HK-2 (cell line): ENCODE results near the gene SEPTIN1.
"Not testable (repeated sequence)": the region's sequence is repeated elsewhere in the genome, so short reads cannot be mapped to it uniquely, and the experiment has no call there.

Experiments used
- DNase-seq: peaks from one replicate; pipeline ENCODE4 v3.0.0-alpha.2; 2018; ENCODE audit not compliant: unreplicated experiment

Gene SEPTIN1

DNA sequence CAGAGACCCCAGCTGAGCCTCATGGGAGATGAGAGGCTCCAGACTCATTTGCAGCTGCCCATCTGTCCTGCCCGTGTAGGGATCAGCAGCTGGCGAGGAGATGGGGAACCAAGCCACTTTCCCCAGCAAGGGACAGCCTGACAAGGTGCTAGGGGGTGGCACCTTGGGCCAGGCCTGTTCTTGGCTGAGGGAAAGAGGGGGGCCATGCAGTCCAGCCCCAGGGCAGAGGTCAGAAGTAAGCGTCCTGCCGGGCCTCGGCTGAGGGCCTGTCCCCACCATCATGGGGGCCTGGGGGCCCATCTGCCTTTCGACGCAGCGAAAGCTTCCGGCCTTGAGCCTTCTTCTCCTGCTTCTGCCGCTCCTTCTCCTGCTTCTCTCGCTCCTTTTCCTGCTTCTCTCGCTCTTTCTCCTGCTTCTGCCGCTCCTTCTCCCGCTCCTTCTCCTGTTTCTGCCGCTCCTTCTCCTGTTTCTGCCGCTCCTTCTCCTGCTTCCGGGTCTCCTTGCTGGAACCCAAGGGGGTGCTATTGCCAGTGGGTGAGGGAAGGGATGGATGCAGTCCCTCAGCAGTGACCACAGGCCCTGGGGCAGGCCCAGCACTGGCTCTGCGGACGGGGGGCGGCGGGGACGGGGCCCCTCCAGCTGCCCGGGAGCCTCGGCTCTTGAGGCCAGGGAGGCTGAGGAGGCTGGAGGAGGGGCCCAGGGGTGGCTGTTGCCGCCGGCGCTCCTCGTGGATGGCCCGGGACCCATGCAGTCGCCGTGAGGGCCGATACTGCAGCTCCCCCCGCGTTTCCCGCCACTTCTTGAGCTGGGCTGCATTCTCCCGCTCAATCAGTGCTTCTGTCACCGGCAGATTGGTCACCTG lies 24.4 kb downstream of the SEPTIN1 start:
- DNase-seq = no peak

- DNase-seq = no peak
Observed at GRCh38 chr16:30357085-30357714, 25.2 kb downstream of the SEPTIN1 start.

GRCh38 chr16:30356401-30357084 lies 25.8 kb downstream of the SEPTIN1 start:
- peak; percentile 60 for DNase-seq

DNA sequence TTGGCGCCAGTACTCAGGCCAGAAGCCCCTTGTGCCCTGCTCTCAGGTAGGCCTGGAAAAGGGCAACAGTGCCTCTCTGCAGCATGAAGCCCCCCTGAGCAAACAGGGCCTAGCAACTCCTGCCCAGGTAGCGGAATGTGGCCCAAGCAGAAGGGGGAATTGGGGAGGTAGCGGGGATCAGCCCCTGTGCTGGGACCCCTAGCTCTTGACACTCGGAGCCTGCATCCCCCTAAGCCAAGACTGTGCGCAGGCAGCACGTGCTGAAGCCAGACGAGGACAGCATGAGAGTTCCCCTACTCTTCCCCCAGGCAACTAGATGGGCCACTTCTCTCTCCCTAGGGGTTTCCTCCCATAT lies 26.4 kb downstream of the SEPTIN1 start:
- DNase-seq = no peak

GRCh38 chr16:30355144-30355953 lies 27.0 kb downstream of the SEPTIN1 start, which contains the start of gene CD2BP2:
TSS of gene CD2BP2 (minus strand) at chr16:30355308. CDS start at chr16:30354681, 627 bp downstream.
- peak; percentile 88 for DNase-seq

- no peak for DNase-seq
Observed at GRCh38 chr16:30354423-30355143, 27.8 kb downstream of the SEPTIN1 start.

DNA sequence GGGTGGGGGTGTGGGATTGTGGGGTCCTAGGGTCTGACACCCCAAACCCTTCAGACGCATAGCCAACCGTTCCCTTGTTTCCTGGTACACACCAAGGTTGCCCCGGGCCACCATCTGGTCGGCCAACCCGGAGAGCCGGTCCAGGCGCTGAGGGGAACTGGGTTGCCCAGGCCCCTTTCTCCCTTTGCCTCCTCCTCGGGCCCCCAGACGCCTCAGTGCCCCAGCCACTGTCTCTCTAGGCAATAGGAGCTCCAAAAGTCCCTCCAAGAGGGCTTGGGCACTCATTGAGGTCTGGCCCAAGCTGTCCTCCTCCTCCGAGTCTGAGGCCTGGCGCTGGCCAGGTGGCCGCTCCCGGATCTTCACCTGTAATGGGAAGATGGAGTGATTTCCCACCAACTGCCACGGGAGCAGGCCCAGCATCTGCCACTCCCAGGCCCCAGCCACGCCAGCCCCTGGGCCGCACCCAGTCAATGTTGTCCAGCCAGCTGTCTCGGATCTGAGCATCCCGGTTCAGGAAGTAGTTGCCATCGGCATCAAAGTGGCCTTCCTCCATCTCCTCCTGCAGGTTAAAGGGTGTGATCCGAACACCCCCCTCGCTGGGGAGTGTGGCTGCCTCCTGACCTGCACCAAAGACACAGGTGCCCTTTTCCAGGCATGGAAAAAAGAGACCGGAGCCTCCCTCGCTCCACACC lies 28.8 kb downstream of the SEPTIN1 start:
- no peak for DNase-seq

GRCh38 chr16:30352488-30353401 lies 29.6 kb downstream of the SEPTIN1 start:
- no peak for DNase-seq

GRCh38 chr16:30351586-30352419 lies 30.6 kb downstream of the SEPTIN1 start:
- no peak for DNase-seq

- DNase-seq = no peak
Observed at GRCh38 chr16:30351001-30351441, 31.3 kb downstream of the SEPTIN1 start.

DNA sequence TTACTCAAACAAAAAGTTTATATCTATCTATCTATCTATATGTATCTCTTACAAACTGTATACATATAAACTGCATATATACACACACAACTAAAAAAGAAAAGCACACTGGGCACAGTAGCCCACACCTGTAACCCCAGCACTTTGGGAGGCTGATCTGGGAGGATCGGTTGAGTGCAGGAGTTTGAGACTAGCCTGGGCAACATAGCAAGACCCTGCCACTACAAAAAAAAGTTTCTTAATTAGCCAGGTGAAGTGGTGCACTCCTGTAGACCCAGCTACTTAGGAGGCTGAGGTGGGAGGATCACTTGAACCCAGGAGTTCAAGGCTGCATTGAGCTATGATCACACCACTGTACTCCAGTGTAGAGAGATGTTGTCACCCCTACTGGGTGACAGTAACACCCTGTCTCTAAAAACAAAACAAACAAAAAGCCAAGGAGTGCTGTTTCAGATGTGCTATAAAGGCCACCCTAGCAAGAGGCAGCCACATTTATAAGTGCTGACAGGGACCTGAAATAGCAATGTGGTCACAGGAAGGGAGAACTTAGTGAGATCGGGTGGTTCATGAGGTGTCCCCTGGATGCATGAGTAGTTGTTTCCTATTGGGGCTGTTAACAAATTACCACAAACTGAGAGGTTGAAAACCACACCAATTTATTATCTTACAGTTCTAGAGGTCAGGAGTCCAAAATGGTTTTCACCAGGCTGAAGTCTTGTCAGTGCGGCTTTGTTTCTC lies 32.1 kb downstream of the SEPTIN1 start:
- DNase-seq = no peak

DNA sequence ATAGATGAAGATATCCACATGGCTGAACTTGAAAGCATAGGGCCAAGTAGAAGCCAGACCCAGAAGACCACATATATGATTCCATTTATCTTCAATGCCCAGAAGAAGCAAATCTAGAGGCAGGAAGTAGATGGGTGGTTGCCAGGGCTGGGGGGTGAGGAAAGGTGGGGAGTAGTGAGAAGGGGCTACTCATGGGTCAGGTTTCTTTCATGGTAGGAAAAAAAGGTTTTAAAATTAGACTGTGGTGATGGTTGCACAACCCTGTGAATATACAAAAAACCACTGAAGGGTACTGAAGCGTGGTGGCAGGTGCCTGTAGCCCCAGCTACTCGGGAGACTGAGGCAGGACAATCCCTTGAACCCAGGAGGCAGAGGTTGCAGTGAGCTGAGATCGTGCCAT lies 32.7 kb downstream of the SEPTIN1 start:
- DNase-seq = no peak

DNA sequence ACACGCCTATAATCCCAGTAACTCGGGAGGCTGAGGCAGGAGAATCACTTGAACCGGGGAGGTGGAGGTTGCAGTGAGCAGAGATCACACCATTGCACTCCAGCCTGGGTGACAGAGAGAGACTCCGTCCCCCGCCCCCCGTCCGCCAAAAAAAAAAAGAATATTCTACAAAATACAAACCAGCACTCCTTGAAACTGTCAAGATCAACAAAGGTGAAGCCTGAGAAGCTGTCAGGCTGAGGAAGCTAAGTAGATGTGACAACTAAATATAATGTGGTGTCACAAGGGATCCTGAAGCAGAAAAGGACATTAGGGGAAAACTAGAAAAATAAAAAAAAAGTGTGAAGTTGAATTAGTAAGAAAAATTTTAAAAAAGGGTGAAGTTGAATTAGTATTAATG lies 33.4 kb downstream of the SEPTIN1 start:
- no peak for DNase-seq

DNA sequence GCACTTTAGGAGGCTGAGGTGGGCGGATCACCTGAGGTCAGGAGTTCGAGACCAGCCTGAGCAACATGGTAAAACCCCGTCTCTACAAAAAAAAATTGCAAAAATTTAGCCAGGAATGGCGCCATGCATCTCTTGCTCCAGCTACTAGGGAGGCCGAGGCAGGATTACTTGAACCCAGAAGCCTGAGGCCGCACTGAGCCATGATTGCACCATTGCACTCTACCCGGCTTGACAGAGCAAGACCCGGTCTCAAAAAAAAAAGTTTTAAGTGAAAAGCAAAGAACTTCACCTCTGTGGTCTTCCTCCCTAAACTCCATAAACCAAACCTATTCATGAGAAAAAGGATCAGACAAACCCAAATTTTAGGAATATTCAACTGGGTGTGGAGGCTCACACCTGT lies 34.2 kb downstream of the SEPTIN1 start:
- DNase-seq = no peak

GRCh38 chr16:30346286-30346685 lies 36.1 kb downstream of the SEPTIN1 start:
- no peak for DNase-seq

DNA sequence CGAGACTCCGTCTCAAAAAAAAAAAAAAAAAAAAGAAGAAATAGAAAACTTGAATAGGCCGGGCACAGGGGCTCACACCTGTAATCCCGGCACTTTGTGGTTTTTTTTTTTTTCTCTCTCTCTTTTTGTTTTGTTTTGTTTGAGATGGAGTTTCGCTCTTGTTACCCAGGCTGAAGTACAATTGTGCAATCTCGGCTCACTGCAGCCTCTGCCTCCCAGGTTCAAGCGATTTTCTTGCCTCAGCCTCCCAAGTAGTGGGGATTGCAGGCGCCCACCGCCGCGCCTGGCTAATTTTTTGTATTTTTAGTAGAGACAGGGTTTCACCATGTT lies 38.9 kb downstream of the SEPTIN1 start:
- DNase-seq = not testable (repeated sequence)

DNA sequence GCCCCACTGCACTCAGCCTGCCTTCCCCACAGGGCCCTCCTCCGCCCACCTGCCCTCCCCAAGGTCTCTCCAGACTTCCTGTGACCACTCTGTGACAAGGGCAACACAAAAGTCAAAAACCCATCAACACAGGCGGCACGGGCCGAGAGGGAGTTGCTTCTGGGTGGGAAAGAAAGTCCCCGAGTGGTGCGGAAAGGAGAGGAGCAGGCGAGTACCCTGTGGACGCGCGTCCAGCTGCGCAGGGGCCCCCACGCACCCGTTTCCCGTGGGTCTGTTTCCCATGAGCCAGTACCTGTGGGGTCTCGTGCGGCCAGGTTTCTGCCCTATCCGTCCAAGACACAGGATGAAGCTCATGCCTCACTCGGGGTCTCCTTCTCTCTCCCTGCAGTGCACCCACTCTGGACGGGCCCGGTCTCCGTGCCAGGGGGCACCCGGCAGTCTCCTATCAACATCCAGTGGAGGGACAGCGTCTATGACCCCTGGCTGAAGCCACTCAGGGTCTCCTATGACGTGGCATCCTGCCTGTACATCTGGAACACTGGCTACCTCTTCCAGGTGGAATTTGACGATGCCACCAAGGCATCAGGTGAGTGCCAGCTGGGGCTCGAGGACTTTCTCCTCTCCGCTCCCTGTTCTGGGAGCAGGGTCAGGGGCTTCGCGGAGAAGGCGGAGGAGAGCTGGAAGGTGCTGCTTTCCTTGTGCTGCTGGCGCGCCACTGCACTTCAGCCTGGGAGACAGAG lies 39.4 kb downstream of the SEPTIN1 start:
- no peak for DNase-seq
